Activated CD8-positive, alpha-beta memory T cell treated with anti-CD3 and anti-CD28 coated beads for 1 hour (primary cell): ENCODE measurements around the gene SRR.

Experiments used
- DNase-seq, 2 donors: peaks; one replicate each; pipeline ENCODE4 v3.0.0-alpha.2; 2020; ENCODE audit warnings: low read depth in 1 of 2; ENCODE audit errors: extremely low read depth in 1 of 2

SRR gene

DNA sequence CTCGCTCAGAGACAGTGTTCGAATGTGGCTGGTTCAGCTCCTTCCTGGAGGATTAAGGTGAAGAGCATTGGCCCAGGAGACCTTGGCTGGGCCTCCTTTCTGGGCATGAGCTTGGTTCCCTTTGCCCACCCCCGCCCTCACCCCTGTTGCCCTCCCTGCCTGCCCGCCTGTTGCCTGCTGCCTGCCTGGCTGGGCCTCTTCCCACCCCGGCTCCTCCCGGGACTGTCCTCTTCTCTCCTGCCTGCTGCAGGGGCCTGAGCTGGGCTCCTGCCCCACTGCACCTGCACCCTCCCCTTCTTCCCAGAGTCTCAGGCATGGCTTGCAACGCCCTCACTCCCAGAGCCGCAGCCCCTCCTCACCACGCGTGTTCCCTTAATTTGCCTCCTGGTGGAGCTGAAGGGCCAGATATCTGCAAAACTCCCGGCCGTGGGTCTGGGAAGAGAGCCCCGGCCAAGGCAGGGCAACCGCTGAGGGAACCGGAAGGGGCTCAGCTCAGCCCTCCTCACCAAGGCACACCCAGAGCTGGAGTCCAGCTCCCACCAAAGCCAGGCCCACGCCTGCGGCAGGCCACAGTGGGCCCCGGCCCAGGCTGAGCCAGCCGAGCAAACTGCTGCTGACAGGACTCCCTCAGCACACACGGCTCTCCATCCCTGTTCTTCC, 65.9 kb downstream of the SRR start:
- DNase-seq = no peak

DNA sequence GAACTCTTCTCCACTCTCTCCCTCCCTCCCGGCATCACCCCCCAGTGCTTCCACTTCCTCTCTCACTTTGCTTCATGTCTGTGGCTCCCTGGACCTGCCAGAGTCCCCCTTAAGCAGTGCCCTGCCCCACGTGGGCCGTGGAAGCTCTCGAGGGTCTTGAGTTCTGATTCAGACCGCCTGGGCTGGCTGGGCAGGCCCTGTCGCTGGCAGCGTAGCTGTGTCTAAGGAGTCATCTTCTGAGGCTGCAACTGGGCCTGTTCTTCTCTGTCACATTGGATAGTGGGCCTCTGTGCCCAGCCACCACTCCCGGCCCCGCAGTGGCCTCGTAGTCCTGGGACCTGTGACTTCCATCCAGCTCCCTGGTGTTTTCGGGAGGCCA, 66.5 kb downstream of the SRR start:
- DNase-seq = no peak

DNA sequence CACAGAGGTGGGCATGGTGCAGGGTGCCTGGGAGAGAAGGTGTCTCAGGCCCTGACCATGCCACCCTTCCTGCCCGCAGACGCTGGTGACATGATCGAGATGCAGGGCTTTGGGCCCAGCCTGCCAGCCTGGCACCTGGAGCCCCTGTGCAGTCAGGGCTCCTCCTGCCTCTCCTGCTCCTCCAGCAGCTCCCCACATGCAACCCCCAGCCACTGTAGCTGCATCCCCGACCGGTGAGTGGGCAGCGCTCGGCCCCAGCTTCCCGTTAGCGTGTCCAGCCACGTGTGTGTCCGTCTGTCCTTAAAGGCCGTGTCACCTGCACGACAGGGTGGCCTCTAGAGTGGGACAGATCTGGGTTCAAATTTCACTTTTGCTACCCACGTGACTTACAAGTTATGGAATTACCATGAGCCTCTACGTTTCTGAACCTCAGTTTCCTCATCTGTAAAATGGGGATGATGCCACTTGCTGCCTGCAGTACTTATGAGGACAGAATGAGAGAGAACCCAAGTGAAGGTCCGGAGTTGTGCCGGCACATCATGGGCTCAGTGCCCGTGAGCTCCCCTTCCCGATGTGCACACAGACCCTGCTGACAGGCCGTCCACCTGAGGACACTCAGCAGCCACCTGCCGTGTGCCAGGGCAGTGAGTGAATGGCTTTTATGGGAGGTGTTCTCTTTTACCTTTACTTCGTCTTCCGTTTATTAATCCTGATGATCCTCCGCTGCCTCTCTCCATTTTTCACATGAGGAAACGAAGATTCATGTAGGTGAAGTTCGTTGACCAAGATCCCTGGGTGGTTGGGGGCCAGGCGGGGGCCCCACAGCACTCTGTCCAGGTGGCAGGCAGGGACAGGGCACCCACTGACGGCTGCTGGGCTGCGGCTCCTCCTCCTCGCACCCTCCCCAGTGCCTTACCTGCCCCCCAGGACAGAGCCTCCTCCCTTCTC, 67.7 kb downstream of the SRR start:
- DNase-seq = no peak

DNA sequence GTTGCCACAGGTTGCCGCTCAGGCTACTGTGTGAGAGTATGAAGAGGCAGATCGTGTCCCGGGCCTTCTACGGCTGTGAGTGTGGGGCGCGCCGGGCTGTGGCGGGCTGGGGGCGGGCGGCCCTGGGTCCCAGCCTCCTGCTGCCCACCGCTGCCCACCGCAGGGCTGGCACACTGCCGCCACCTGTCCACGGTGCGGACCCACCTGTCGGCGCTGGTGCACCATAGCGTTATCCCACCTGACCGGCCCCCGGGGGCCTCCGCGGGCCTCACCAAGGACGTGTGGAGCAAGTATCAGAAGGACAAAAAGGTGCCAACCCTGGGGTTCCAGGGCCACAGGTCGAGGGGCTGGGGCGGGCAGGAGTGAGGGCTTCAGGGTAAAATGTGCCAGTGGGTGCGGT, 68.4 kb downstream of the SRR start:
- DNase-seq = no peak

DNA sequence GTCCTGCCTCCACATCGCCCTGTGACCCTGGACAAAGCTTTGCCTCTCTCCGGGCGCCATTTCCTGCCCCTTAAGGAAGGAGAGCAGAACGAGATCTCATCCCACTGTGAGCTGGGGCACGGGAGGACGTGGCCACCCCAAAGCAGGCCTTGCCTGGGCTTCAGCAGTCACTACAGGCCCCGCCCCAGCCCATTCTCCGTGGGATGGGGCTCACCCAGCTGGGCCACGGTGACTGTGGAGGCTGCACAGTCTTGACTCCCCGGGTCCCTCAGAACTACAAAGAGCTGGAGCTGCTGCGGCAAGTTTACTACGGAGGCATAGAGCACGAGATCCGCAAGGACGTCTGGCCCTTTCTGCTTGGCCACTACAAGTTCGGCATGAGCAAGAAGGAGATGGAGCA, 68.9 kb downstream of the SRR start:
- DNase-seq = no peak

DNA sequence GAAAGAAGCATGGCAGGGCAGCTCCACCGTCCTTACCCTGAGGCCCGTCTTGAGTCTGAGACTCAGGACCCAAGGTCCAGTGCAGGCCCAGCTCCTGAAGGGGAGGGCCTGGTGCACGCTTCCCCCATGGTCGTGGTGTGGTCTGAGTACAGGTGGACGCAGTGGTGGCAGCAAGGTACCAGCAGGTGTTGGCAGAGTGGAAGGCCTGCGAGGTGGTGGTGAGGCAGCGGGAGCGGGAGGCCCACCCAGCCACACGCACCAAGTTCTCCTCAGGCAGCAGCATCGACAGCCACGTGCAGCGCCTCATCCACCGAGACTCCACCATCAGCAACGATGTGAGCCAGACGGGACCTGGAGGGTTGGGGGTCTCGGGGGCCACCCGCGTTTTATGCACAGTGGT, 69.4 kb downstream of the SRR start:
- no peak for DNase-seq
